DMS153 treated with DMSO at 0.1 percent for 48 hours (cell line): ENCODE data around the gene TTLL1.
A peak's percentile ranks its signal among the peaks of the same experiment; 100 is the strongest.

Experiments
- DNase-seq: peaks from one replicate; lab custom pipeline; 2025; ENCODE audit not compliant: unreplicated experiment; lab: John Stamatoyannopoulos, UW

TTLL1 gene

DNA sequence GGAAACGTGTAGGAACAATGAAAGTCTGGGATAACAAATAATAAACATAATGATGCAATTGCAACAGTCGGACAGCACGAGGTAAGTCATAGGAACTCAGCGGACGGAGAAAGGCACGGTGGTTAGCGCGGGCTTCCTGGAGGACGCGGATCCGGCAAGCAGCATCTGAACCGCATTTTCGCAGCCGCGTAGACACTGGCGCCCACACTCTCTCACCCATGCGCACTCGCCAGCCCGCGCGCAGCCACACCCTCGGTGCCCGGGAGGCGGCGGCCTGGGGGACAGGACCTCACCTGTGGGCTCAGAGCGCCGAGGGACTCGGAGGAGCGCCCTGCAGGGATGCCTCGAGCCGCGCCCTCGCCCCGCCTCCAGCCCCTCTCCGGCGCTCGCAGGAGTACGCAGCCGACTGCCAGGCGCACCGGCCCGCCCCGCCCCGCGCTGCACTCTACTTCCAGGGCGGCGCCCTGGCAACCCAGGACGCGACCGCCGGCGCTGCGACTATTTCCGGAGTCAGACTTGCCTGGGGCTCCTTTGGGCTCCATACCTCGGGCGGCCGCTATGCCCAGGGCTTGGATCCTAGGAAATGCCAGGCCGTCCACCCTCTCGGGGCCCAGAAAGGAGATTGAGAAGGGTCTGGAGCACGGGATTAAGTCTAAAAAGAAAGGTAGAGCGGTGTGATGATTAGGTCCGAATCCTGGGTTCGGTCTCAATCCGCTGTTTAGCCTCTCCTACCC is at the start of gene TTLL1:
TTLL1 (minus strand) TSS at position 408 of the 734 bp plus-strand sequence. CDS start 13,805 bp downstream, outside the sequence.
- peak; percentile 55 for DNase-seq

DNA sequence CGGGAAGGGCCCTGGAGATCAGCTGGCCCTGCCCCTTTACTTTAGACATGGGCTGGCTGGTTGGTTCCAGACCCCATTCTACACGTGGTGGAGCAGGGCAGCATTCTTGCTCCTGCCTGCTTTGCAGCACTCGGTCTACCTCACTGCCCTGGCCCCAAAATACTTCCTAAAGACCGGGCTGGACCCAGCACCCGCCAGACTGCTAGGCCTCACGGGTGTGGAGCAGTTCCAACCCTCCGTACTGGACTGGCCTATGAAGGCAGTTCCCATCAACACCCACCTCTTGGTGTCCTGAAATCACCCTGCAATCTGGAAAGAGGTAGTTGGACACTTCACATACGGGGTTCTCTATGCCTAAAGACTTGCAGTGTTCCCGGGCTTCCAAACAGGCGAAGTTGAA is 47.6 kb upstream of the TTLL1 start:
- no peak for DNase-seq

DNA sequence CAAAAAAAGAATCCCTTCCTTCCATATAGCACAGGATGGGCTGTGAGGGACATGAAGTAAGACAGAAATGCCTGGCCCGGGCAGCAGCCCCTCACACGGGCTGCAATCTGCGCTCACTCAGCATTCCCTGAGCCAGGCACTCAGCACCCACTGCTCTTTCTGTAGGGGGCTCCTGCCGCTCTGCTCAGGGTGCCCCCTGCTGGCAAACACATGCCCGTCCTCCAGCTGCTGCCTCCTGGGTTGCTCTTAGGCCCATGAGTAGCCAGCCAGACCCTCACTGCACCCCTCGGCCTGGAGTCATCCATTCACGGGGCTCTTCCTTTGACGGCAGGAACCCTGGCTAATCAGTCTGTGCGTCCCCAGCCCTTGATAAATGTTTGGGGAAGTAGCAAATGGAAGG is 47.1 kb upstream of the TTLL1 start:
- no peak for DNase-seq

DNA sequence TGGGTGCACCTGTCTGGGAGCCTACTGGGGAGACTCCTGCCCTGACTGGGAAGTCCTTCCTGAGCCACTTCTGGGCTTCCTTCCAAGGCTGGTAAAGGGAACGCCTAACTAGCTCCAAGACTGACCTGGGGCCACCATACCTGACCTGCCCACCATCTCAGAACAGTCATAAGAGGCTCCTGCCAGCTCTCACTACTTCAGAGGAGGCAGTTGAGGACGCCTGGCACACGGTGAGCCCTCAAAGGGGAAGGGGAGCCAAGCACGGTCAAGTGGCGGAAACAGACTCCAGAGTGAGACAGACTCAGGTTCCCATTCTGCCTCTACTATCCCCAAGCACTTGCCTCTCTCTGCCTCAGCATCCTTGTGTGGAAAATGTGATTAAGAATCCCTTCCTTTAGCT is 46.4 kb upstream of the TTLL1 start:
- DNase-seq = no peak

DNA sequence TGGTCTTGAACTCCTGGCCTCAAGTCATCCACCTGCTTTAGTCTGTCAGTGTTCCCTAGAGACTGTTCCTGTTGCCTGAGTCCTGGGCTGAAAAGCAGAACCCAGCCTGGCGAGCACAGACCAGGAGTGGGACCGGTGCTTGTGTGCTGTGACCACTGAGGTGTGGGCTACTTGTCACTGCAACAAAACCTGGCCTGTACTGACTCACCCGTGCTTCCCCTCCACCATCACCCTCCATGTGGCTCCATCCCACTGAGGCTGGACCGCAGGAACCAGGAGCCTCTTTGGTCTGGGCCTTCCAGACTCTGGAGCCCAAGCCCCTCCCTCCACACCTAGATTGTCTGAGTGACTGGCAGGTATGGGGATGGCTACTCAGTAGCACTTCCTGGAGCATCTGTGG is 45.4 kb upstream of the TTLL1 start:
- DNase-seq = no peak

DNA sequence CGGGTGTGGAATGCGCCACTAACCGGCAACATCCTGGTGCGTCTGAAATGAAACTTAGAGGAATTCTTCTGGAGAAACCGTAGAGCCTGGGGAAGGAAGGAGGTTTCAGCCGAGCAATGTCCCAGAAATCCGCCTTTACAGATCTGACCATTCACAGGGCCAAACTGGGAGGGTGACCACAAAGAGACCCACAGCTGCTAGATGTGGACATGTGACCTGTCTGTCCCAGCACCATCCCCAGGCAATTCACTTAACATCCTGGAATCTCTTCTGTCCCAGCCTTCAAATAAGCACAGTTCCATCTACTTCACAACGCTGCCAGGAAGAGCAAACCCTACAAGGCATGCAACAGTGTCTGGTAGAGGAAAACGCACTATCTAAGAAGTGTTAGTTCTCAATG is 44.2 kb upstream of the TTLL1 start:
- no peak for DNase-seq

DNA sequence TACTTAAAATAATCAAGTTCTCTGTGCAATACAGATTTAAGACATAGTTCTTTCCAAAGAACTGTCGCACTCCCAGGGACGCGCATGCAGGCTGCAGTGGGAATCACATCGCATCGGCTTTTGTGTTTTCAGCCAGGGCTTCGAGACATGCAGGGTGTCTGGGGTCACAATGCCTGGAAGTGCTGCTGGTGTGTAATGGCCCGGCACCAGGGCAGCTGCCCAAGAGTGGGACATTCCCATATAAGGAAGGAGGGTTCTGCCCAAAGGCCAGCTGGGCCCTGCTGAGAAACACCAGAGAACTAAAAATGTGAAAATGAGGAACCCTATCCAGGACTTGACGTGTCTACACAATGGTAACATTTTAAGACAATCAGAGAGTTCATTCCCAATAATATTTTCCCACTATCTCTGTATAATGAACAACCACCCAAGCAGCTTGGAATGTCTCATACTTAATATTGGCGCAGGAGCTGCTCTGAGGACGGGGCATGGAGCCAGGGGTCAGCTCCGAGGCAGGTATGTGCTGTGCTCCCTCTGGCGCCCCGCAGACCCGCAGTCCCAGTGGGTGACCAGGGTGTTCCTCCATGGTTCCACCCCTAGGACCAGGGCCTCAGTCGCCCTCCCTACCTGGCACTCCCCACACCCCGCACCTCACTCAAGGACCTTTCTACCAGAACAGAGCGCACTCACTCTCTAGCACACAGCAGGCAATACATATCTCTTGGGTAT is 42.7 kb upstream of the TTLL1 start:
- DNase-seq = no peak

DNA sequence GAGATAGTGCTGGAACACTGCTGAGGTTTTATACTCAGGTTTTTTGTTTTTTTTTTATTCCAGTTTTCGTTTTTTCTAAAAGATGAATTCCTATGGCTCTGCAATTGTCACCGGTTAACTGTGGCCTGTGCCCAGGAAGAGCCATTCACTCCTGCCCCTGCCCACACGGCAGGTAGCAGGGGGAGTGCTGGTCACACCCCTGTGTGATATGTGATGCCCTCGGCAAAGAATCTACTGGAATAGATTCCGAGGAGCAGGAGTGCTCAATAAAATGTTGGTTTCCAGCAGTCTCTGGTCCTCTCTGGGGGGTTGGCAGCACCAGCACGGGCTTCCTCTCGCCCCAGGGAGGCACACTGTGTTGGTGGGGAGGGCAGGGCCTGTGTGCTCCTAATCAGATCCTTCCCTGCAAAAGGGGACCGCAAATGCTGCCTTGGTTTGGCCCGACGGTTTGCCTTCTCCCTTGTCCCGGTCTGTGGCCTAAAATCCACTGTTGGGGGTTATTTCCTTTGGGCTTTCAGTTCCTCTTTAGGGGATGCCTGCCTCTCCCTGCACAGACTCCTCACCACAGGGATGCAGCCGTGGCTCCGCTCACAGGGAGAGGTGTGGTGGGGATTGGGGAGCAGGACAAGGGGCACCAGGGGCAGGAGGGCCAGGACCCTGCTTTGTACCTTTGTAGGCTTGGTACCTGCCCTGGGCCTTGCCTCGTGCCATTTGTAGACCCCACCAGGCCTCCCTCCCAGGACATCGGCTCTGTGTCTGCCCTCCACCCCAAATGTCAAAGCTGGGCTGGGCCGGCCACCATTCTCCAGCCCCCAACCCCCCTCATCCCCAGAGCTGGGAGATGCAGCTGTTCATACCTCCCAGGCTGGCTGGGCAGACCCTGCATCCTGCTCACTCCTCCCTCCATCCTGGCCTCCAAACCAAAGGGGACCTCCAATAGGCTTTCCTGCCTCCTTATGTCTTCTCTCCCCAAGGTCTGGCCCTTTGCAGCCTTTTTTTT is 40.5 kb upstream of the TTLL1 start:
- no peak for DNase-seq

DNA sequence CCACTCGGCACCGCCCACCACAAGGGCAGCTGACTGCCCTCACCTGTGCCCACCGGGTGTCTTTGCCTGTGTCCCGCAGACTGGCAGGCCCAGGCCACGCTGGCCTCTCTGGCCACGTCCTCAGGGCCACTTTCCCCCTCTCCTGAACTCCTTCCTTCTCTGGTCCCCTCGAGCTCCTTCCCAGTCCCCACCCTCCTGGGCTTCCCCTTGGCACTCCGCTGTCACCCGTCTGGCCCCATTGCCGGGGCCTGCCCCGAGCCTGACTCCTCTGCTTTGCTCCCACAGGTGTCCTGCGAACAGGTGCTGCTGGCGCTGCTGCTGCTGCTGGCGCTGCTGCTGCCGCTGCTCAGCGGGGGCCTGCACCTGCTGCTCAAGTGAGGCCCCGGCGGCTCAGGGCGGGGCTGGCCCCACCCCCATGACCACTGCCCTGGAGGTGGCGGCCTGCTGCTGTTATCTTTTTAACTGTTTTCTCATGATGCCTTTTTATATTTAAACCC is 39.8 kb upstream of the TTLL1 start:
- DNase-seq = peak; percentile 64

DNA sequence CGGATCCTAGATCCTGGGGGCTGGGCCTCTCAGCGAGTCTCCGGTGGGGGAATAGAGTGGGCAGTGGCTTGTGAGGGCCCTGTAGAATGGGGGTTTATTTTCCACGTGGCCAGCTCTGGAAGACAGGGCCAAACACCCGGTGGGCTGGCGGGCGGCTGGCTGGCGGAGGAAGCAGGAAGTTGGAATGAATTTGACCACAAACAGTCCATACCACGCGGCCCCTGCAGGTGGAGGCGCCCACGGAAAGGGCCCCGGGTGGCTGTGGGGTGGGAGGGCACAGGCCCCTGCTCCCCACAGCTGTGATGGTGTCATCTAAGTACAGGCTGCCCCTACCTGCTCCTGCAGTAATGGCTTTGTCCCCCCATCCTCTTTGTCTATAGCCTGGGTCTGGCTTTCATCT is 38.9 kb upstream of the TTLL1 start:
- no peak for DNase-seq

DNA sequence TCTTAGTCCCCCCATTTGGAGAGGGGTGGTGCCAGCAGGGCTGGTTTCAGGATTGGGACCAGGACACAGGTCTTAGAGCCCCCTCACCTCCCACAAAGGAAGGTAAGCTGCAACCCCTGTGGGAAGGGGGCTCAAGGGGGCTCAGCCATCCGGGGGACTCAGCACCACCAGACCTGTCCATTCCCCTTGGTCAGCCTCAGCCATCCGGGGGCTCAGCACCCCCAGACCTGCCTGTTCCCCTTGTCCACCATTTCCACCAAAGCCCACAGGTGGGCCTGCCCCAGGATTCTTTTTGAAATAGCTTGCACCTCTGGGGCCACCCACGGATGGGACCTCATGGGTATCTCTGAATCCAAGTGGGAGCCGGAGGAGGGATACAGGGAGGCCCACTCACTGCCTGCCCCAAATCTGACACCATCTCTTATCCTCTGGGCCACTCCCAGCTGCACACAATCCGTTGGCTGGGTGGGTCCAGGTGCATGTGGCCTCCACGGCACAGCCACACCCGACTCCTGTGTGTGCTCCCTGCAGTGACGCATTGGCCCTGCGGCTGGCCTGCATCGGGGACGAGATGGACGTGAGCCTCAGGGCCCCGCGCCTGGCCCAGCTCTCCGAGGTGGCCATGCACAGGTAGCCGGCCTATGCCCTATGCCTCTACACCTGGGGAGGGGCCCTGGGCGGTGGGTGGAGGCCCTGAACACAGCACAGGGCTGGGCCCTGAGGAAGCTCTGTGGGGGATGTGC is 38.1 kb upstream of the TTLL1 start:
- no peak for DNase-seq

DNA sequence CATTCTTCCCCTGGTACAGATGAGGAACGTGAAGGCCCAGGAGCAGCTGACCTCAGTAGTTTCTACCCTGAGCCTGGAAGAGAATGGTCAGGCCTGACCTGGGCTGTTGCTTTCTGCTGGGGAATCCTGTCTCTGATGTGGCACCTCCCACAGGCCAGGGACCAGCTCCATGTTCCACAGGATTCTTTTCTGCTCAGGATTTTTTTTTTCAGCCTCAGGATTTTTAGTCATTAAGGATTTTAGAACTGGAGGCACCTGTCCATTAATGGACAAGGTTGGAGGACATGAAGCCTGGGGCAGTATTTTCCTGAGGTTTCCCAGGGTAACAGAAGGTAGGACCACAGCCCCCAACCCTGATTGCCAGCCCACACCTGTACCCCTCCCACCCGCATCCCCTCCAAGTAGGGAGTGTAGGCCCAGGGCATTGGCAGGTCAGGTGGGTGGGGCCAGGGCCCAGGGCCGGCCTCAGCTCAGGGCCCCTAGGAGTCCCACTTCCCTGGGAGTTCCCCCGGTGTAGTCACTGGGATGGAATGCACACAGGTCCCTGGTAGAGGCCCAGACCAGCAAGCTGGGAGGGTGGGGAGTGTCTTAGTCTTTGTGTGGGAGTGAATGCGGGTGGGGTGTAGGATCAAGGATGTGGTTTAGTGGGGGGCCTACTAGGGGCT is 37.4 kb upstream of the TTLL1 start:
- no peak for DNase-seq

DNA sequence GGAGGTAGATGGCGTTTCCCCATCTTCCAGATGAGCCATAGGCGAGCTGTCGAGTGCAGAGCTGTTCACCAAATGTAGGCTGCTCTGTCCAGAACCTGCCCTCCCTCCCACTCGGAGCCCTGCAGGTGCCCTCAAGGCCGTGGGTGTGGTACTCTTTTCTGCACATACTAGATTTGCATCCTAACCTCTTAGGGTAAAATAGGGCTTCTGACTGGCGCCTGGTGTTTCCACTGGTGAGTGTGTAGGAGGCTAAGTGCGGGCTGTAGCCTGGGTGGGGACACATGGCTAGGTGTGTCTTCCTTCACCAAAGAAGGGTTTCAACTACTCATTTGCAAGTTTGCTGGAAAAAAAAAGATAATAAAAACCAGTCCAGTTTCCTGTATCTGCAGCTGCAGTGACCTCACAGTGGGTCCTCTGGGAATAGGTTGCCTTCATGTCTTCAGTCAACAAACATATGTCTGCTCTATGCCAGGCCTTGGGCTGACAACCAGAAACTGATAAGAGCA is 29.8 kb upstream of the TTLL1 start:
- peak; percentile 40 for DNase-seq

DNA sequence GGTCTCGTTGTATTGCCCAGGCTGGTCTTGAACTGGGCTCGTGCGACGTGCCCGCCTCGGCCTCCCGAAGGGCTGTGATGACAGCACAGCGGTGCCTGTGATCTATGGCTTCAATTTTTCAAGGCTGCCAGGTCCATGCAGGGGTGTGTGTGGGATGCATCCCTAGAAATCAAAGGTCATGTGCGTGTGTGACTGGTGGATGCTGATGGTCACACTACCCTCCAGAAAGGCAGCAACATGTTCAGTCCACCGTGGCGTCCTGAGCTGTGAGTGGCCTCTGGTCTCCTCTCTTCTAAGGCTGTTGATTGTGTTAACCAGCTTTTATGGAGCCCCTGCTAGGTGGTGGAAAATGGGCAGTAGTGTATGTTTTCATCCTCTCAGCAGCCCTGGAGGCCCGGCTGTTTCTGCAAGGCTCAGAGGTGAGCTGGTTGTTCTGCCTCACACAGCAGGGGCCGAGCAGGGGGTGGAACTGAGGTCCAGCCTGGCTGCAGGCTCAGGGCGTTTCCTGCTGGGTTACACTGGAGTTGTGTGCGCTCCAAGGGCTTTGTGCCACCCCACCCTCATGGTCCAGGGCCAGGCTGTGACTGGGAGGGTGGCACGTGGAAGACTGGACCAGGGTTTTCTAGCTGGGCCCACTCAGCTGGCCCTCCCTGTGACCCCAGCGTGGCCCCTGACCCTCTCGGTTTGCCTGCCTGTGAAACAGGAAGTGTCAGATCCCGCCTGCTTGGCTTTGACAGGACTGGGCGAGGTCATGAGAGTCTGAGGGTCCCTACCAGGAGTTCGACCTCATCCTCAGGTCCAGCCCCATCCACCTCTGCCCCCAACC is 29.0 kb upstream of the TTLL1 start:
- DNase-seq = no peak

DNA sequence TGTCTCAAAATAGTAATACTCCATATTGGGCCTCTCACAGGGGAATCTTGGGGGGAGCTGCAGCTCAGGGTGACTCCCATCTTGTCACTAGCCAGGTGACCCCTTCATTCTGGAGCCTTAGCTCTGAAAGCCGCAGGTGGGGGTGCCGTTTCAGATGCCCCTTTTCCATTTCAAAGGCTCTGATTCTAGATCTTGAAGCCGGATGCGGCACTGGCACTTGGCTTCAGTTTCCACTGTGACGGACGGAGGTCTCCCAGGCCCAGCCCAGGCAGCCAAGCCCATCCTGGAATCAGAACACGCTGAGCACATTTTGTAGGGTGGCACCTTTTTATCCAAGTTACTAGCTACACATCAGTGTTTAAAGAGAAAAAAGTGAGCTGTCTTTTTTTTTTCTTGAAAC is 27.7 kb upstream of the TTLL1 start:
- no peak for DNase-seq

DNA sequence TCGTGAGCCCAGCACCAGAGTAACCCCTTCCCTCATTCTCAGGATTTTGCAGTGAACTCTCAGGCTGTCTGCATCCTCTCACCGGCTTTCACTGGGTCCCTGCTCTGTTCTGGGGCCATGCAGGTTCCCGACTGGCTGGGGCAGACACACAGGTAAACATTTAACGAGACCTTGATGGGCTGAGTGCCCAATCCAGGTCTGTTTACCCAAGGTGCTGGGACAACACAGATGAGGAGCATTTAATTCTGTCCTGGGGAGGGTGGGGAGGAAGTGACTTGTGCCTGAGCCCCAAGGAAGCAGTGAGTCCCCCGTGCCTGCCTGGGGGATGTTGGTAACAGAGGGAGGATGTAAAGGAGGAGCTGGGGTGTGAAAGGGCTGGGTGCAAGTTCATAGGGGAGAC is 25.8 kb upstream of the TTLL1 start:
- DNase-seq = peak; percentile 65

DNA sequence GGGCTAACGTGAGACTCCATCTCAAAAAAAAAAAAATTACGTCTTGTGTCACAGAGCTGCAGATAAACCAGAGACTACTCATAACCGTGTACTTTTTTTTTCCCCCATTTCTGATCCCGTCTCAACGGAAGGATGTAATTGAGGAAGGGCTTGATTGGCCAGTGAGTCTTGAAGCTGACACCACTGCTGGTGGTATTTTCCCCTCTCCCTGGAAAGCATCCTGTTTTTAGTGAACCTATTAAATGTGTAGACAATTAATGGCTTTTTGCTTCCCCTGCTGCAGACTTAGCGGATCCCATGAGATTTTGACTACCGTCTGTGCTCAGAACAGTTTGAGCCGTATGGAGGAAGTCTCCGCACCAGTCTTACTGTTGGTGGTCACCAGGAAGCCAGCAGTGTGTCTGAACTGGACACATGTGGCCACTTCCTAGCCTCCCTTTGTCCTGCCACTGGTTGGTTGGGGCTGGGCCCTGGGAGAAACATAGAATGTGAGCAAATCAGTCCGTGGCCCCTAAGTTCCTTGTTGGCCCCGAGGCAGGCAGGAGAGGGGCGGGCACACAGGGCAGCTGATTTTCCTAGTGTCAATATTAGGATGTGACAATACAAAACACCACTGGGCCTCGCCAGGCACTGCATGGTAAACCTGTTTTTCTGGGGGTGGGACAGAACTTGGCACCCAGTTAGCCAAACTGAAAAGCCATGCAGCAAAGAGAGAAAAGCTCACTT is 24.5 kb upstream of the TTLL1 start:
- DNase-seq = peak; percentile 73

DNA sequence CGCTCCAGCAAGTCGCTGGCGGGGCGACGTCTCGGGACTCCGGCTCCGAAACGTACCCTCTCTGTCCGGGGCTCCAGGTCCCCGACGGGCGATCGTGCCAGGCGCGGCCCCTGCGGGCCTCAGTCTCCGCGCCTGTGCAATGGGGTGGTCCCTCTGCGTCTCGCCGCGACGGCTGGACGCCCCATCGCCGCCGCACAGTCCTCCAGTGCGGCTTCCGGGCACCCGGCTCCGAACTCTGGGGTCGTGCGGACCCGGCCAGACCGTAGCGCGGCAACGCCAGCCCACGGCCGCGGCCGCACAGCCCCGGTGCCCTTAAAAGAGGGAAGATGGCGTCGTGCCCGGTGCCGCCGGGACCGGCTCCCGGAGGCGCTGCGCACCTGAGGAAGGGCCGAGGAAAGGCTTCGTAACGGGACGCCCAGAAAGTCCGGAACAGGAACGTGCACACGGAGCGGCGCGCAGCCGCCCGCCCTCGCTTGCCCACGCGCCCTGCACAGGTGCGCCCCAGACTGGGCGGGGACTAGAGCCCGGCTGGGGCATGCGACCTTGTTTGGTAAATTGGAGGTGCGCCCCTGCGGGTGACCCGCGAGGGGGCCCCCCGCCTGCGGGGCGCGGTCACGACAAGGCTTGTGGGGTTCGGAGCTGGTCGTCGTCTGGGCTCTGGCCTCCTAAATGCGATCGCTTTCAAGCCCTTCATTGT is 21.9 kb upstream of the TTLL1 start:
- DNase-seq = no peak
